Esophagus muscularis mucosa (tissue), 3 donors: ENCODE data around the gene HAUS2.

Experiments used
- CTCF ChIP-seq, 3 experiments: fragments of 200-600 bp in 2 of 3; fragments of 450-650 bp in 1 of 3; sonication (generic) in 2 of 3; IDR thresholded peaks; one replicate each; pipeline ENCODE4 v1.5.1; 2017 to 2019; ENCODE audit warnings: antibody characterized with exemption in 3 of 3, mild to moderate bottlenecking in 2 of 3, moderate library complexity in 1 of 3
- POLR2A ChIP-seq: fragments of 450-650 bp; IDR thresholded peaks from one replicate; pipeline ENCODE4 v1.6.1; 2017; ENCODE audit warnings: antibody characterized with exemption, moderate library complexity, mild to moderate bottlenecking, low read depth
- POLR2AphosphoS5 ChIP-seq, 2 donors: sonication (generic); formaldehyde crosslinking; IDR thresholded peaks; one replicate each; pipeline ENCODE4 v1.6.1; 2017; ENCODE audit warnings: antibody characterized with exemption in 2 of 2

DNA sequence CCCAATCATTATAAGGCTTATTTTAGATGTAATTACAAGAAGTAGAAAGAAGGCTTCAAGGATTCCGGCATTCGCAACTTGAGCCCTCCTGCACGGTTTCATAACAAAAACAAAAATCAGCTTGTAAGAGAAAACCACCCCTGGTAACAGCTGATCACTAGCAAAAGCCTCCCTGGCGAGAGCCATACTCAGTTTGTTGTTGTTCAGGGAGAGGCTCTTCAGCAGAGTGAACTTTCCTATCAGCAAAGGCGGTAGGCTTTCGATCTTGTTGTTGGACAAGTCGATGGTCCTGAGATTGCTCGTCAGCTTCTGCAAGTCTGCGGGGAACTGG lies 755 bp upstream of the HAUS2 start:
- TF ChIP-seq POLR2AphosphoS5 (IDR thresholded peaks at IDR 0.05) (no peak), POLR2A (no peak), CTCF (IDR thresholded peaks at IDR 0.05) (no peak)
